ENCODE results near the gene GAS6.

GRCh38 chr13:113862191-113862930, 1.5 kb downstream of the GAS6 start:
- no peak for TF ChIP-seq EZH2 (IDR thresholded peaks at IDR 0.05; ENCODE audit: low read depth)
- no peak for TF ChIP-seq CTCF (conservative IDR thresholded peaks at IDR 0.05)

Data from PC-9 (cell line).